Right atrium auricular region (tissue), 2 donors: ENCODE measurements around the gene ZNF784. TPM values are rescaled to one million over a fixed set of nuclear protein-coding genes. Genes with fewer than 3 reads are reported as not detected.
A peak's percentile ranks its signal among the peaks of the same experiment; 100 is the strongest.

Experiments used
- DNase-seq: peaks from one replicate; pipeline ENCODE4 v3.0.0-alpha.2; 2019; ENCODE audit warnings: low spot score
- H3K27ac ChIP-seq, 2 donors: fragments of 200-600 bp; sonication (generic); 1 replicate in 1 of 2; 2 replicates in 1 of 2; pipeline ENCODE4 v1.5.1; 2016 to 2019
- H3K27me3 ChIP-seq, 2 donors: fragments of 200-600 bp; sonication (generic); one replicate each; pipeline versions ENCODE4 v1.5.1 to v1.6.0; 2017 to 2019
- H3K36me3 ChIP-seq: fragments of 200-600 bp; sonication (generic); one replicate; pipeline ENCODE4 v1.5.1; 2016
- H3K4me1 ChIP-seq, 2 donors: fragments of 200-600 bp; sonication (generic); one replicate each; pipeline versions ENCODE4 v1.5.1 to v1.6.0; 2017 to 2019
- H3K4me3 ChIP-seq, 2 donors: fragments of 200-600 bp; sonication (generic); 1 replicate in 1 of 2; 2 replicates in 1 of 2; pipeline ENCODE4 v1.5.1; 2017 to 2019; ENCODE audit warnings: mild to moderate bottlenecking in 1 of 2, moderate library complexity in 1 of 2
- H3K9me3 ChIP-seq, 2 donors: fragments of 200-600 bp; sonication (generic); one replicate each; pipeline ENCODE4 v1.5.1; 2019
- CTCF ChIP-seq, 2 donors: fragments of 200-600 bp; sonication (generic); IDR thresholded peaks; one replicate each; pipeline ENCODE4 v1.5.1; 2019; ENCODE audit warnings: antibody characterized with exemption in 2 of 2
- total RNA-seq, 2 donors: library from RNA; depleted of rRNA; stranded (reverse); fragments of >200 nt; gene quantifications; one replicate each; pipeline ENCODE4 v1.1.0, GENCODE V29; 2016

The ZNF784 gene
- total RNA-seq, 2 donors from 2014 or later, result 7.8 to 10.6 TPM

GRCh38 chr19:55651236-55651635 is 26.9 kb upstream of the ZNF784 start:
- no peak for DNase-seq
- Histone ChIP-seq H3K27ac (no peak overlapping the region), H3K36me3 (no peaks in the 10 kb centered on the region), H3K9me3 (no peaks in the 10 kb centered on the region), H3K27me3 (no peaks in the 10 kb centered on the region), H3K4me3 (no peak overlapping the region), H3K4me1 (peaks cover 0 to 38% of the 10 kb centered on the region in 2 donors)
- no peak for TF ChIP-seq CTCF (IDR thresholded peaks at IDR 0.05)

GRCh38 chr19:55650602-55651230 is 26.4 kb upstream of the ZNF784 start:
- no peak for TF ChIP-seq CTCF (IDR thresholded peaks at IDR 0.05)
- Histone ChIP-seq H3K9me3 (no peaks in the 10 kb centered on the region), H3K4me3 (no peak overlapping the region), H3K27me3 (no peaks in the 10 kb centered on the region), H3K4me1 (peaks cover 0 to 33% of the 10 kb centered on the region in 2 donors), H3K36me3 (peaks cover 1% of the 10 kb centered on the region), H3K27ac (no peak overlapping the region)
- DNase-seq, result no peak

- no peak overlapping the region for H3K4me3 ChIP-seq
- no peaks in the 10 kb centered on the region for H3K27me3 ChIP-seq
- no peak for TF ChIP-seq CTCF (IDR thresholded peaks at IDR 0.05)
- H3K9me3 ChIP-seq, result no peaks in the 10 kb centered on the region
- no peak for DNase-seq
- peaks cover 0 to 34% of the 10 kb centered on the region in 2 donors for H3K4me1 ChIP-seq
- no peak overlapping the region for H3K27ac ChIP-seq
- peaks cover 7% of the 10 kb centered on the region for H3K36me3 ChIP-seq
Observed at GRCh38 chr19:55650126-55650557, 25.8 kb upstream of the ZNF784 start.

GRCh38 chr19:55649268-55650125 is 25.1 kb upstream of the ZNF784 start:
- DNase-seq, result no peak
- H3K27ac ChIP-seq, result peak overlapping the region; percentile 87 to 90
- H3K27me3 ChIP-seq, result no peaks in the 10 kb centered on the region
- H3K4me1 ChIP-seq, result peaks cover 0 to 40% of the 10 kb centered on the region in 2 donors
- no peaks in the 10 kb centered on the region for H3K9me3 ChIP-seq
- peaks cover 11% of the 10 kb centered on the region for H3K36me3 ChIP-seq
- TF ChIP-seq CTCF (IDR thresholded peaks at IDR 0.05), result no peak
- H3K4me3 ChIP-seq, result peak overlapping the region in 1 of 2 donors; percentile 80

- no peak for TF ChIP-seq CTCF (IDR thresholded peaks at IDR 0.05)
- H3K27ac ChIP-seq, result peak overlapping the region; percentile 87 to 90
- no peaks in the 10 kb centered on the region for H3K27me3 ChIP-seq
- no peaks in the 10 kb centered on the region for H3K9me3 ChIP-seq
- peak overlapping the region; percentile 80 to 88 for H3K4me3 ChIP-seq
- DNase-seq, result no peak
- peaks cover 11% of the 10 kb centered on the region for H3K36me3 ChIP-seq
- peaks cover 0 to 48% of the 10 kb centered on the region in 2 donors for H3K4me1 ChIP-seq
Observed at GRCh38 chr19:55648585-55649267, 24.4 kb upstream of the ZNF784 start.
